Smooth muscle cell of the brain vasculature (primary cell): ENCODE results near the gene PHF20.
"Not testable (repeated sequence)": the region's sequence is repeated elsewhere in the genome, so short reads cannot be mapped to it uniquely, and the experiment has no call there.

Experiments
- DNase-seq: peaks from one replicate; pipeline ENCODE4 v3.0.0-alpha.2; 2012; ENCODE audit warnings: low read depth, low spot score

PHF20 gene

GRCh38 chr20:35918021-35918420 lies 146.2 kb downstream of the PHF20 start:
- DNase-seq: no peak

GRCh38 chr20:35920523-35920922 lies 148.7 kb downstream of the PHF20 start:
- no peak for DNase-seq

- no peak for DNase-seq
These were observed 157.5 kb downstream of the PHF20 start for GRCh38 chr20:35929301-35929700.

- no peak for DNase-seq
These were observed 162.2 kb downstream of the PHF20 start for GRCh38 chr20:35934050-35934449.

GRCh38 chr20:35939264-35939663 lies 167.4 kb downstream of the PHF20 start:
- no peak for DNase-seq

- no peak for DNase-seq
These were observed 169.8 kb downstream of the PHF20 start for GRCh38 chr20:35941620-35942019.

GRCh38 chr20:35942243-35942642 lies 170.4 kb downstream of the PHF20 start:
- no peak for DNase-seq

GRCh38 chr20:35947489-35947888 lies 175.7 kb downstream of the PHF20 start:
- DNase-seq: no peak

- no peak for DNase-seq
These were observed 176.1 kb downstream of the PHF20 start for GRCh38 chr20:35947907-35948306.

- DNase-seq: no peak
These were observed 178.3 kb downstream of the PHF20 start for GRCh38 chr20:35950093-35950492.

GRCh38 chr20:35952080-35952479 lies 180.3 kb downstream of the PHF20 start:
- not testable (repeated sequence) for DNase-seq

- DNase-seq: no peak
These were observed 180.9 kb downstream of the PHF20 start for GRCh38 chr20:35952480-35953386.

GRCh38 chr20:35953387-35954199 lies 181.8 kb downstream of the PHF20 start:
- no peak for DNase-seq

GRCh38 chr20:35954200-35954906 lies 182.5 kb downstream of the PHF20 start, which contains the start of gene SCAND1:
Gene SCAND1, minus strand, starts transcription at chr20:35954502. Its CDS starts 218 bp downstream, at chr20:35954284.
- peak; percentile 91 for DNase-seq

- DNase-seq: no peak
These were observed 183.1 kb downstream of the PHF20 start for GRCh38 chr20:35954907-35955251.

GRCh38 chr20:35956616-35957015 lies 184.8 kb downstream of the PHF20 start:
- DNase-seq: no peak

- not testable (repeated sequence) for DNase-seq
These were observed 187.5 kb downstream of the PHF20 start for GRCh38 chr20:35959291-35959690.

- no peak for DNase-seq
These were observed 192.1 kb downstream of the PHF20 start for GRCh38 chr20:35963878-35964277.

- DNase-seq: no peak
These were observed 196.3 kb downstream of the PHF20 start, which contains the start of gene CNBD2 for GRCh38 chr20:35967979-35968640. Gene CNBD2, plus strand, starts transcription at chr20:35968590. Its CDS starts 173 bp downstream, at chr20:35968763.

- no peak for DNase-seq
These were observed 197.1 kb downstream of the PHF20 start for GRCh38 chr20:35968930-35969329.

- no peak for DNase-seq
These were observed 200.2 kb downstream of the PHF20 start for GRCh38 chr20:35971981-35972380.
